Vagina (tissue), 2 donors: ENCODE results near the gene CCDC183.

Experiments
- POLR2A ChIP-seq, 2 donors: fragments of 450-650 bp; IDR thresholded peaks; one replicate each; pipeline ENCODE4 v1.6.1; 2017; ENCODE audit warnings: antibody characterized with exemption in 2 of 2, mild to moderate bottlenecking in 2 of 2, moderate library complexity in 2 of 2
- POLR2AphosphoS5 ChIP-seq, 2 donors: sonication (generic); formaldehyde crosslinking; IDR thresholded peaks; one replicate each; pipeline ENCODE4 v1.9.0; 2017; ENCODE audit warnings: antibody characterized with exemption in 2 of 2, mild to moderate bottlenecking in 2 of 2, low read depth in 1 of 2; ENCODE audit not compliant: insufficient read depth in 1 of 2
- TF ChIP-seq, protein P1 (sequence below), 3 experiments: fragments of 450-650 bp in 2 of 3; fragments of 200-600 bp in 1 of 3; sonication (generic) in 1 of 3; IDR thresholded peaks; one replicate each; pipeline ENCODE4 v1.5.1; 2017 to 2019; ENCODE audit warnings: antibody characterized with exemption in 3 of 3, mild to moderate bottlenecking in 2 of 3, moderate library complexity in 2 of 3

DNA sequence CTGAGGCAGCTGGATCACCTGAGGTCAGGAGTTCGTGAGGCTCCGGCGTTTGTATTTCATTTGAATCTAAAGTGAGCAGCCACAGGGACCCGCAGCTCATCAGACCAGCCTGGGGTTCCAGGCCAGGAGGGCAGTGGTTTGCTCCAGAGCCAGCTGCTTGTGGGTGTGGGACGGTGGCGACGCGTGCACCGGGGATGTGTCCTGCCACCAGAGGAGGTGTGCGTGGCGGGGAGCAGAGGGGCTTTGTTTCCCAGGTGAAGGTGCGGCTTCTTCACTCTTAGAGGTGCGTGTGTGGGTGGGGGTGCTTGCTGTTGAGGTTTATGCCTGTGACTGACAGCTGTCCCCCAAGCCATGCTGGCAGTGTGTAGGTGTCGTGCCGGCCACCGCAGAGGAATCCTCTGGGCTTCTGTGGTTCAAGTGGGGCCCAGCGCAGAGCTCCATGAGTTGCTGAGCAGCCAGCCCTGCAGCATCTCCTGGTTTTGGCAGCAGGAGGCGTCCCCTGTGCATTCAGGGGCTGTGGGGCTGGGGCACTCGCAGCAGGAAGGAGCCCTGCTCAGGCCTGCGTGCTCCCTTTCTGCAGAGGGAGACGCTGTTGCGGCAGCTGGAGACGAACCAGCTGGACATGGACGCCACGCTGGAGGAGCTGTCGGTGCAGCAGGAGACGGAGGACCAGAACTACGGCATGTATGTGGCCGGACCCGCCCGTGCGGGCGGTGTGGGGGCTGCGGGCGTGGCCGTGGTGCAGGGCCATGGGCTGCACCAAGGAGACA lies 39.2 kb downstream of the CCDC183 start:
- TF ChIP-seq POLR2A (IDR thresholded peaks at IDR 0.05), result no peak
- no peak for TF ChIP-seq POLR2AphosphoS5 (IDR thresholded peaks at IDR 0.05; ENCODE audit: insufficient read depth in 1 of 2, low read depth in 1 of 2)
- TF ChIP-seq, protein P1, sequence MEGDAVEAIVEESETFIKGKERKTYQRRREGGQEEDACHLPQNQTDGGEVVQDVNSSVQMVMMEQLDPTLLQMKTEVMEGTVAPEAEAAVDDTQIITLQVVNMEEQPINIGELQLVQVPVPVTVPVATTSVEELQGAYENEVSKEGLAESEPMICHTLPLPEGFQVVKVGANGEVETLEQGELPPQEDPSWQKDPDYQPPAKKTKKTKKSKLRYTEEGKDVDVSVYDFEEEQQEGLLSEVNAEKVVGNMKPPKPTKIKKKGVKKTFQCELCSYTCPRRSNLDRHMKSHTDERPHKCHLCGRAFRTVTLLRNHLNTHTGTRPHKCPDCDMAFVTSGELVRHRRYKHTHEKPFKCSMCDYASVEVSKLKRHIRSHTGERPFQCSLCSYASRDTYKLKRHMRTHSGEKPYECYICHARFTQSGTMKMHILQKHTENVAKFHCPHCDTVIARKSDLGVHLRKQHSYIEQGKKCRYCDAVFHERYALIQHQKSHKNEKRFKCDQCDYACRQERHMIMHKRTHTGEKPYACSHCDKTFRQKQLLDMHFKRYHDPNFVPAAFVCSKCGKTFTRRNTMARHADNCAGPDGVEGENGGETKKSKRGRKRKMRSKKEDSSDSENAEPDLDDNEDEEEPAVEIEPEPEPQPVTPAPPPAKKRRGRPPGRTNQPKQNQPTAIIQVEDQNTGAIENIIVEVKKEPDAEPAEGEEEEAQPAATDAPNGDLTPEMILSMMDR (IDR thresholded peaks at IDR 0.05), result no peak
